ENCODE results near the gene SLC1A4.

Gene SLC1A4

GRCh38 chr2:64976276-64976675 is 12.9 kb upstream of the SLC1A4 start:
- TF ChIP-seq EZH2phosphoT487 (conservative IDR thresholded peaks at IDR 0.05; ENCODE audit: low read length), result no peak
- no peak for TF ChIP-seq CTCF (IDR thresholded peaks at IDR 0.05; ENCODE audit: insufficient read depth, low read length, poor library complexity, severe bottlenecking)
- Histone ChIP-seq H2AFZ (ENCODE audit: low read depth, low read length, severe bottlenecking) (no peak overlapping the region), H3K9me3 (ENCODE audit: insufficient read depth, low read length) (no peaks in the 10 kb centered on the region), H4K20me1 (ENCODE audit: low read depth, low read length) (no peaks in the 10 kb centered on the region), H3K4me3 (ENCODE audit: insufficient read depth, low read length, poor library complexity, severe bottlenecking) (no peak overlapping the region), H3K4me2 (ENCODE audit: low read depth, low read length, poor library complexity, severe bottlenecking) (no peak overlapping the region), H3K9ac (ENCODE audit: low read length) (no peak overlapping the region), H3K27ac (ENCODE audit: low read depth, low read length) (no peak overlapping the region), H3K79me2 (ENCODE audit: insufficient read depth, low read length) (no peaks in the 10 kb centered on the region), H3K36me3 (ENCODE audit: low read length) (no peaks in the 10 kb centered on the region), H3F3A (ENCODE audit: insufficient read depth) (no peaks in the 10 kb centered on the region), H3K9me2 (replicated peaks; ENCODE audit: insufficient read depth, low read length) (no peaks in the 10 kb centered on the region), H3K27me3 (ENCODE audit: low read length) (no peaks in the 10 kb centered on the region)

DNA sequence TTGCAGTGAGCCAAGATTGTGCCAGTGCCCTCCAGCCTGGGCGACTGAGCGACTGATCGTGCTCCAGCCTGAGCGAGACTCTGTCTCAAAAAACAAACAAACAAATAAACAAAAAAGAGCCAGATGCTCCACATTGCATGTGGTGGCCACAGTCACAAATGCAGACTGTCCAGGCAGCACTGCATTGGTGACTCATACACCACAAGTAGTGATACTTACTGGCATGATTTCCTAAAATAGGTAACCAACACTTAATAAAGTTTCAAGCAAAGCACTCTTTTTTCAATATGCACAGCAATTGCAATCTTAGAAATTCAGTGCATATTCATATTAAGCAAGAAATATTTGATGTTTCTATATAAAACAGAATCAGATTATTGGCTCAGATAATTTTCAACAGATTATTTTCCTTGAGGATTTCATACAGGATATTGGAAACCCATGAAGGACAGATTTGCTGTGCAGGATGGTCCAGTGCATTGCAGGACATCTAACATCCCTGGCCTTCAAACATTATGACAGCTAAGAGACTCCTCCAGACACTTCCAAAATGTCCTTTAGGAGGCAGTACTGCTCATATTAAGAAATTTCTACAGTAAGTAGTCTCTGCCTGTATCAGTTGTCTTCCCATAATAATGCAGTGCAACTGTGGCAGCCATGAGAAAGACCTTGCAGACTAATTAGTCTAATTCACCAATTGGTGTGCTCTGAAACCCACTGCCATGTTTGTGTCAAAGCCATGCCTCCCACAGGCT is 10.5 kb upstream of the SLC1A4 start:
- Histone ChIP-seq H3F3A (ENCODE audit: insufficient read depth) (no peaks in the 10 kb centered on the region), H3K79me2 (ENCODE audit: insufficient read depth, low read length) (no peaks in the 10 kb centered on the region), H3K4me2 (ENCODE audit: low read depth, low read length, poor library complexity, severe bottlenecking) (no peak overlapping the region), H3K4me3 (ENCODE audit: insufficient read depth, low read length, poor library complexity, severe bottlenecking) (no peak overlapping the region), H4K20me1 (ENCODE audit: low read depth, low read length) (no peaks in the 10 kb centered on the region), H3K36me3 (ENCODE audit: low read length) (no peaks in the 10 kb centered on the region), H3K9me3 (ENCODE audit: insufficient read depth, low read length) (no peaks in the 10 kb centered on the region), H2AFZ (ENCODE audit: low read depth, low read length, severe bottlenecking) (no peak overlapping the region), H3K27ac (ENCODE audit: low read depth, low read length) (no peak overlapping the region), H3K9ac (ENCODE audit: low read length) (no peak overlapping the region), H3K27me3 (ENCODE audit: low read length) (no peaks in the 10 kb centered on the region), H3K9me2 (replicated peaks; ENCODE audit: insufficient read depth, low read length) (no peaks in the 10 kb centered on the region)
- no peak for TF ChIP-seq EZH2phosphoT487 (conservative IDR thresholded peaks at IDR 0.05; ENCODE audit: low read length)
- TF ChIP-seq CTCF (IDR thresholded peaks at IDR 0.05; ENCODE audit: insufficient read depth, low read length, poor library complexity, severe bottlenecking), result peak; percentile 16

DNA sequence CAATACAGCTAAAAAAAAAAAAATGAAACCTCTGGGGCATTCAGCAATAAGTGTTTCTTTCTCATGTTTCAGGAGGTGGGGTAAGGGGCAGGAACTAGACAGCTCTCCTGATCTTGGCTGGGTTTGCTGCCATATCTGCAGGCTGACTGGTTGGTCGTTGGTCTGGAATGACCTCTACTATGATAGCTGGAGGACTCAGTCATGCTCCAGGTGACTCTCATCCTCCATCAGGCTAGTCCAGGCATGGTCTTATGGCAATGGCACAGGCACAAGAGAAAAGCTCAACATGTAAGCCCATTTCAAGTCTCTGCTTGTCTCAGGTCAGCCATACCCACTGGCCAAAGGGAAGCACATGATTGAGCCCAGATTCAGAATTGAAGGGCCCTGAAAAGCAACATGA is 9.5 kb upstream of the SLC1A4 start:
- H3K9me3 ChIP-seq (ENCODE audit: insufficient read depth, low read length), result no peaks in the 10 kb centered on the region
- H3K4me3 ChIP-seq (ENCODE audit: insufficient read depth, low read length, poor library complexity, severe bottlenecking), result no peak overlapping the region
- no peak overlapping the region for H3K27ac ChIP-seq (ENCODE audit: low read depth, low read length)
- no peaks in the 10 kb centered on the region for H3F3A ChIP-seq (ENCODE audit: insufficient read depth)
- H3K9ac ChIP-seq (ENCODE audit: low read length), result no peak overlapping the region
- no peaks in the 10 kb centered on the region for H3K79me2 ChIP-seq (ENCODE audit: insufficient read depth, low read length)
- no peaks in the 10 kb centered on the region for H3K9me2 ChIP-seq (replicated peaks; ENCODE audit: insufficient read depth, low read length)
- no peak for TF ChIP-seq CTCF (IDR thresholded peaks at IDR 0.05; ENCODE audit: insufficient read depth, low read length, poor library complexity, severe bottlenecking)
- no peak for TF ChIP-seq EZH2phosphoT487 (conservative IDR thresholded peaks at IDR 0.05; ENCODE audit: low read length)
- H4K20me1 ChIP-seq (ENCODE audit: low read depth, low read length), result no peaks in the 10 kb centered on the region
- H3K27me3 ChIP-seq (ENCODE audit: low read length), result no peaks in the 10 kb centered on the region
- no peaks in the 10 kb centered on the region for H3K36me3 ChIP-seq (ENCODE audit: low read length)
- no peak overlapping the region for H3K4me2 ChIP-seq (ENCODE audit: low read depth, low read length, poor library complexity, severe bottlenecking)
- H2AFZ ChIP-seq (ENCODE audit: low read depth, low read length, severe bottlenecking), result no peak overlapping the region
